CD14-positive monocyte (primary cell): Measurements from ENCODE around the gene F10. TPM values are rescaled to one million over a fixed set of nuclear protein-coding genes. Genes with fewer than 3 reads are reported as not detected.

Source experiments
- DNase-seq, 3 donors: peaks; one replicate each; pipeline ENCODE4 v3.0.0-alpha.2; 2011 to 2022
- H2AFZ ChIP-seq: 2 replicates; pipeline ENCODE4 v1.6.0; 2012; ENCODE audit warnings: mild to moderate bottlenecking, low read depth, low read length, inconsistent platforms; ENCODE audit not compliant: insufficient read depth, poor library complexity, severe bottlenecking
- H3K27ac ChIP-seq, 2 donors: 1 replicate in 1 of 2; 2 replicates in 1 of 2; pipeline ENCODE4 v1.5.1; 2012 to 2013; ENCODE audit warnings: low read length in 2 of 2, control low read depth in 1 of 2, inconsistent platforms in 1 of 2, low read depth in 1 of 2, mild to moderate bottlenecking in 1 of 2
- H3K27me3 ChIP-seq, 2 donors: one replicate each; pipeline versions ENCODE4 v1.6.0 to v1.6.1; 2011 to 2013; ENCODE audit warnings: low read length in 2 of 2; ENCODE audit not compliant: control insufficient read depth in 2 of 2, insufficient read depth in 2 of 2
- H3K36me3 ChIP-seq, 2 donors: replicated peaks in 1 of 2; 1 replicate in 1 of 2; 2 replicates in 1 of 2; pipeline versions ENCODE4 v1.5.1 to v1.6.1; 2012 to 2013; ENCODE audit warnings: low read length in 2 of 2, control low read depth in 1 of 2, inconsistent platforms in 1 of 2, mild to moderate bottlenecking in 1 of 2; ENCODE audit not compliant: insufficient read depth in 2 of 2, control insufficient read depth in 1 of 2
- H3K4me1 ChIP-seq, 2 donors: 1 replicate in 1 of 2; 2 replicates in 1 of 2; pipeline versions ENCODE4 v1.5.1 to v1.6.1; 2012 to 2013; ENCODE audit warnings: low read length in 2 of 2, control low read depth in 1 of 2, inconsistent platforms in 1 of 2, mild to moderate bottlenecking in 1 of 2, moderate library complexity in 1 of 2; ENCODE audit not compliant: insufficient read depth in 2 of 2, control insufficient read depth in 1 of 2
- H3K4me2 ChIP-seq: replicated peaks from 2 replicates; pipeline ENCODE3; 2012; ENCODE audit warnings: low read length, moderate library complexity, mild to moderate bottlenecking; ENCODE audit not compliant: poor library complexity, severe bottlenecking; ENCODE audit errors: extremely low read depth
- H3K4me3 ChIP-seq, 3 experiments: fragments of 200-600 bp in 1 of 3; sonication (generic) in 1 of 3; replicated peaks in 1 of 3; 1 replicate in 2 of 3; 2 replicates in 1 of 3; pipeline ENCODE4 v1.5.1; 2011 to 2013; ENCODE audit warnings: low read length in 3 of 3, mild to moderate bottlenecking in 3 of 3, control low read depth in 2 of 3, low read depth in 2 of 3, inconsistent platforms in 1 of 3, moderate library complexity in 1 of 3
- H3K79me2 ChIP-seq: 2 replicates; pipeline ENCODE4 v1.6.0; 2012; ENCODE audit warnings: mild to moderate bottlenecking, control low read depth, inconsistent platforms, low read length, moderate library complexity; ENCODE audit not compliant: insufficient read depth
- H3K9ac ChIP-seq: 2 replicates; pipeline ENCODE4 v1.6.0; 2017; ENCODE audit warnings: low read length, mild to moderate bottlenecking; ENCODE audit not compliant: insufficient read depth, poor library complexity, severe bottlenecking
- H3K9me3 ChIP-seq, 2 donors: replicated peaks in 1 of 2; 1 replicate in 1 of 2; 2 replicates in 1 of 2; pipeline versions ENCODE4 v1.5.1 to v1.6.1; 2012 to 2013; ENCODE audit warnings: low read length in 2 of 2, control low read depth in 1 of 2; ENCODE audit not compliant: control insufficient read depth in 1 of 2, insufficient read depth in 1 of 2
- H4K20me1 ChIP-seq: 2 replicates; pipeline ENCODE4 v1.6.0; 2012; ENCODE audit warnings: mild to moderate bottlenecking, low read length, control low read depth, moderate library complexity; ENCODE audit not compliant: insufficient read depth
- H3K27ac Mint-ChIP-seq, 7 donors: one replicate each; pipeline ENCODE4 v1.8.0; 2020; ENCODE audit warnings: mild to moderate bottlenecking in 7 of 7, mixed read lengths in 7 of 7, moderate library complexity in 6 of 7, inconsistent platforms in 2 of 7
- H3K27me3 Mint-ChIP-seq, 3 donors: one replicate each; pipeline ENCODE4 v1.8.0; 2021 to 2022; ENCODE audit warnings: low read depth in 3 of 3, mild to moderate bottlenecking in 3 of 3, mixed read lengths in 3 of 3, moderate library complexity in 3 of 3, inconsistent platforms in 1 of 3
- H3K36me3 Mint-ChIP-seq, 2 donors: one replicate each; pipeline ENCODE4 v1.8.0; 2020; ENCODE audit warnings: mixed read lengths in 2 of 2, inconsistent platforms in 1 of 2, mild to moderate bottlenecking in 1 of 2
- H3K4me1 Mint-ChIP-seq: one replicate; pipeline ENCODE4 v1.8.0; 2020; ENCODE audit warnings: mild to moderate bottlenecking, mixed read lengths
- H3K4me3 Mint-ChIP-seq, 2 donors: one replicate each; pipeline ENCODE4 v1.8.0; 2020; ENCODE audit warnings: mild to moderate bottlenecking in 2 of 2, mixed read lengths in 2 of 2, moderate library complexity in 1 of 2
- H3K9me3 Mint-ChIP-seq, 7 donors: one replicate each; pipeline ENCODE4 v1.8.0; 2020 to 2022; ENCODE audit warnings: mixed read lengths in 7 of 7, mild to moderate bottlenecking in 6 of 7, moderate library complexity in 6 of 7, inconsistent platforms in 2 of 7
- WGBS: methylation state at CpG from one replicate; pipeline ENCODE4 v1.1.5; 2013; ENCODE audit warnings: missing lambda C conversion rate; ENCODE audit not compliant: insufficient coverage; 5-methylcytosine and 5-hydroxymethylcytosine counted together
- intact Hi-C, 2 donors: fragments of 100-400 bp; cut with micrococcal nuclease; formaldehyde crosslinking; loops; one replicate each; pipeline versions ENCODE4 v1.15.0 to v1.15.1; 2023
- polyA plus RNA-seq, 3 donors: library from polyadenylated mRNA; depleted of rRNA in 1 of 3; unstranded in 2 of 3; stranded (reverse) in 1 of 3; fragments of 300-500 nt in 2 of 3; fragments of >200 nt in 1 of 3; fragmentation: Illumina TruSeq in 2 of 3; gene quantifications; 1 replicate in 2 of 3; 2 replicates in 1 of 3; pipeline ENCODE4 v1.2.3, GENCODE V29; 2012 to 2021
- TF ChIP-seq, protein P1 (sequence below): fragments of 200-600 bp; IDR thresholded peaks from one replicate; pipeline ENCODE4 v1.8.0; 2022; ENCODE audit warnings: antibody characterized with exemption, mild to moderate bottlenecking

F10 gene
- polyA plus RNA-seq, 3 donors, result not detected

- 100% methylated on average over 1 of the region's 2 CpGs for WGBS
- Mint-ChIP-seq H3K27me3 (peaks cover 0 to 2% (median 2%) of the 10 kb centered on the region in 3 donors), H3K4me3 (no peak overlapping the region), H3K27ac (peak overlapping the region in 3 of 7 donors; percentile 35 to 75 (median 72)), H3K36me3 (peaks cover 78 to 80% of the 10 kb centered on the region in 2 donors), H3K4me1 (peaks cover under 1% of the 10 kb centered on the region), H3K9me3 (no peaks in the 10 kb centered on the region)
- no peak overlapping the region for H3K9ac ChIP-seq
- peak in 2 of 3 donors; percentile 22 to 23 for DNase-seq
- TF ChIP-seq, protein P1, sequence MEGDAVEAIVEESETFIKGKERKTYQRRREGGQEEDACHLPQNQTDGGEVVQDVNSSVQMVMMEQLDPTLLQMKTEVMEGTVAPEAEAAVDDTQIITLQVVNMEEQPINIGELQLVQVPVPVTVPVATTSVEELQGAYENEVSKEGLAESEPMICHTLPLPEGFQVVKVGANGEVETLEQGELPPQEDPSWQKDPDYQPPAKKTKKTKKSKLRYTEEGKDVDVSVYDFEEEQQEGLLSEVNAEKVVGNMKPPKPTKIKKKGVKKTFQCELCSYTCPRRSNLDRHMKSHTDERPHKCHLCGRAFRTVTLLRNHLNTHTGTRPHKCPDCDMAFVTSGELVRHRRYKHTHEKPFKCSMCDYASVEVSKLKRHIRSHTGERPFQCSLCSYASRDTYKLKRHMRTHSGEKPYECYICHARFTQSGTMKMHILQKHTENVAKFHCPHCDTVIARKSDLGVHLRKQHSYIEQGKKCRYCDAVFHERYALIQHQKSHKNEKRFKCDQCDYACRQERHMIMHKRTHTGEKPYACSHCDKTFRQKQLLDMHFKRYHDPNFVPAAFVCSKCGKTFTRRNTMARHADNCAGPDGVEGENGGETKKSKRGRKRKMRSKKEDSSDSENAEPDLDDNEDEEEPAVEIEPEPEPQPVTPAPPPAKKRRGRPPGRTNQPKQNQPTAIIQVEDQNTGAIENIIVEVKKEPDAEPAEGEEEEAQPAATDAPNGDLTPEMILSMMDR, result no peak
- intact Hi-C loops, result no loop called here
- no peak overlapping the region for H3K4me3 ChIP-seq
- peak overlapping the region in 1 of 2 donors; percentile 10 for H3K27ac ChIP-seq
- H3K27me3 ChIP-seq, result no peaks in the 10 kb centered on the region
- no peak overlapping the region for H3K4me2 ChIP-seq
- no peaks in the 10 kb centered on the region for H3K79me2 ChIP-seq
- no peaks in the 10 kb centered on the region for H3K9me3 ChIP-seq
- H2AFZ ChIP-seq, result no peak overlapping the region
- H3K36me3 ChIP-seq, result peaks cover 61 to 93% of the 10 kb centered on the region in 2 donors
- peaks cover 0 to under 1% of the 10 kb centered on the region in 2 donors for H3K4me1 ChIP-seq
- H4K20me1 ChIP-seq, result no peaks in the 10 kb centered on the region
Measured at GRCh38 chr13:113192902-113193301, 70.3 kb downstream of the F10 start.

DNA sequence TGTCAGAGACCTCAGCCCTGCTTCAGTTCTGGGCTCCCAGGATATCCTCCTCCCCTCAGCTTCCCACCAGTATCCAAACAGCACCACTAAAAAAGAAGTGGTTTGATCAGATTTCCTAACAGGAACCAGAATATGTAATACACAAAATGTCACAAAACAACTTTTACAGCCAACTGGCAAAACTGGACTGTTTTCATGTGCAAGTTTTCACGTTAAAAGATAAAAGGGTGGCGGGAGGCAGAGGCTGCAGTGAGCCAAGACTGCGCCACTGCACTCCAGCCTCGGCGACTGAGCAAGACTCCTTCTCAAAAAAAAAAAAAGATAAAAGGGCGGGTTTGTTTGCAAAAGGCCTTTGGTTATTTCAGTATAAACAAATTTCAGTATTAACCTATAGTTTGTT lies 72.8 kb downstream of the F10 start:
- TF ChIP-seq, protein P1, result no peak
- Histone ChIP-seq H3K4me2 (no peak overlapping the region), H3K4me3 (no peak overlapping the region), H3K4me1 (no peaks in the 10 kb centered on the region), H3K27ac (no peak overlapping the region), H2AFZ (no peak overlapping the region), H3K27me3 (no peaks in the 10 kb centered on the region), H3K9ac (no peak overlapping the region), H3K79me2 (peaks cover 2% of the 10 kb centered on the region), H3K36me3 (peaks cover 65 to 93% of the 10 kb centered on the region in 2 donors), H4K20me1 (no peaks in the 10 kb centered on the region), H3K9me3 (no peaks in the 10 kb centered on the region)
- H3K4me1 Mint-ChIP-seq, result no peaks in the 10 kb centered on the region
- H3K4me3 Mint-ChIP-seq, result no peak overlapping the region
- no peaks in the 10 kb centered on the region for H3K9me3 Mint-ChIP-seq
- peaks cover 0 to 2% (median 0%) of the 10 kb centered on the region in 3 donors for H3K27me3 Mint-ChIP-seq
- peaks cover 78 to 80% of the 10 kb centered on the region in 2 donors for H3K36me3 Mint-ChIP-seq
- 100% methylated on average over 2 of the region's 6 CpGs for WGBS
- intact Hi-C loops, result no loop called here
- DNase-seq, result no peak
- peak overlapping the region in 3 of 7 donors; percentile 2 to 18 (median 3) for H3K27ac Mint-ChIP-seq
